Duodenal mucosa (tissue), 2 donors: Measurements from ENCODE around the gene PYROXD2.
"Not testable (repeated sequence)": the region's sequence is repeated elsewhere in the genome, so short reads cannot be mapped to it uniquely, and the experiment has no call there.

Experiments used
- H3K27ac ChIP-seq: one replicate; pipeline ENCODE4 v1.7.0; 2013; ENCODE audit warnings: low read depth, low read length
- H3K27me3 ChIP-seq, 2 donors: one replicate each; pipeline ENCODE4 v1.7.0; 2013; ENCODE audit warnings: low read length in 2 of 2, control low read depth in 1 of 2; ENCODE audit not compliant: insufficient read depth in 2 of 2, control insufficient read depth in 1 of 2
- H3K36me3 ChIP-seq, 2 donors: one replicate each; pipeline ENCODE4 v1.7.0; 2013; ENCODE audit warnings: low read length in 2 of 2, control low read depth in 1 of 2; ENCODE audit not compliant: insufficient read depth in 2 of 2, control insufficient read depth in 1 of 2
- H3K4me1 ChIP-seq, 2 donors: one replicate each; pipeline ENCODE4 v1.7.0; 2013; ENCODE audit warnings: low read length in 2 of 2, control low read depth in 1 of 2; ENCODE audit not compliant: insufficient read depth in 2 of 2, control insufficient read depth in 1 of 2
- H3K4me3 ChIP-seq, 2 donors: one replicate each; pipeline ENCODE4 v1.7.0; 2013; ENCODE audit warnings: low read length in 2 of 2, low read depth in 1 of 2
- H3K9ac ChIP-seq, 2 donors: one replicate each; pipeline ENCODE4 v1.7.0; 2013; ENCODE audit warnings: low read length in 2 of 2, low read depth in 1 of 2
- H3K9me3 ChIP-seq, 2 donors: one replicate each; pipeline ENCODE4 v1.7.0; 2013; ENCODE audit warnings: low read length in 2 of 2, control low read depth in 1 of 2; ENCODE audit not compliant: control insufficient read depth in 1 of 2

Gene PYROXD2

DNA sequence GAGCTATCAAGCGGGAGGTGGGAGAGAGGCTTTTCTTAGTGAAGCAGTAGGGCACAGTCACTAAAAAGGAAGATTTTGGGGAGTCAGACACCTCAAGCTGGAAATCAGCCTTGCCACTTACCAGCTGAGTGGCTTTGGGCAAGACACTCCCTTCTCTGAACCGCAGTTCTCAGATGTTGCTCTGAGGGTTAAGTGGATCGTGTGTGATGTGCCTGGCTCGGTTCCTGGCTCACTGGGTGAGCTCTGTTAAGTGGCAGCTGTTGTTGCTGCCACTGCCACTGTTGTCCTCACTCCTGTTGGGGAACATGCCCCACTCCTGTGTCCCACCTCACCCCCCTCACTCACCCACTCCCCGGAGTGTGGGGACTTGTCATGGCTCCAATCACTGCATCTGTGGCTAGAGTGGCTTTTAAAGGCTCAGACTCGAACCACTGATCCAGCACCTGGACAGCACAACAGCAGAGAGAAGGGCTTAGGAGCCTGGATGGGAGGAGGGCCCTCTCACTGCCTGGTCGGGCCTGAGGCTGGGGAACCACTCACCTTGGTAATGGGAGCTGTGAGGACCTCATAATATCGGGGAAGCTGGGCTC lies 20.0 kb downstream of the PYROXD2 start:
- Histone ChIP-seq H3K9ac (no peak overlapping the region), H3K36me3 (peaks cover 0 to 9% of the 10 kb centered on the region in 2 donors), H3K27ac (no peak overlapping the region)

DNA sequence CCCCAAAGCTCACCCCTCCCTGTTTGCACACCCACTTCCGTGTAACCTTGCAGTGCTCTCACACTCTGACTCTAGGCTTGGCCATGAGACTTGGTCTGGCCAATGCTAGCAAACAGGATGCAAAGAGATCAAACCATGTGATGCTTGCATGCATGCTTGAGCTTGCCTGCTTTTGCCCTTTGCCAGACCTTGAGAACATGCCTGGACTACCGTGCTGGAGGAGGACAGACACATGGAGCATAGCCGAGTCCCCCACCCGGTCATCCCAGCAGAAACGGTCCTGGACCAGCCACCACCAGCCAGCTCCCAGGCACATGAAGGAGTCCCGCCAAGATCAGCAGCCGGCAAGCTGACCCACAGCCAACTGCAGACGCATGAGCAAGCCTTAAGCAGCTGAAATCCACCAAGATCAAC lies 23.4 kb downstream of the PYROXD2 start:
- Histone ChIP-seq H3K4me3 (no peak overlapping the region), H3K4me1 (peaks cover 7 to 9% of the 10 kb centered on the region in 2 donors), H3K27ac (no peak overlapping the region), H3K9me3 (no peaks in the 10 kb centered on the region), H3K9ac (no peak overlapping the region), H3K36me3 (no peaks in the 10 kb centered on the region), H3K27me3 (no peaks in the 10 kb centered on the region)

More for the DNA sequence above, 20.0 kb downstream of the PYROXD2 start:
- Histone ChIP-seq H3K9me3 (no peaks in the 10 kb centered on the region), H3K4me3 (no peak overlapping the region), H3K4me1 (peaks cover 7 to 9% of the 10 kb centered on the region in 2 donors), H3K27me3 (no peaks in the 10 kb centered on the region)

DNA sequence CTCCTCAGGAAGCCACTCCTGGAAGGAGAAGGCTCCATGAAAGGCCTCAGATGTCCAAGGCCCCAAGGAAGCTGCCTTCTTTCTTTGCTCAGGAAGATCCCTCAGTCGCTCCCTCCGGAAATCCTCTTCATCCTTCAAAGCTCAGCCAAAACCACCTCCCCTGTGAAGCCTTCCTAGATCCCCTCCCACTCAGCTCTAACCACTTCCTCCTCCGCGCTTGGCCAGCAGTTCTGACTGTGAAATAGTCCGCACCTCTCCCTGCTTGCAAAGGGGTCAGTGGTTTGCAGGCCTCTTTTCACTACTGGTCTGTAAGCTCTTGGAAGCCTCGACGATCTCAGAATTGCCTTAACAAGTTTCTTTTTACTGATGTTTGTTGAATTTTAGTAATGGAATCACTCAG lies 23.9 kb downstream of the PYROXD2 start:
- Histone ChIP-seq H3K27ac (no peak overlapping the region), H3K9ac (no peak overlapping the region), H3K9me3 (no peaks in the 10 kb centered on the region), H3K36me3 (no peaks in the 10 kb centered on the region), H3K4me3 (peak overlapping the region in 1 of 2 donors; percentile 19), H3K4me1 (peaks cover 7 to 9% of the 10 kb centered on the region in 2 donors), H3K27me3 (no peaks in the 10 kb centered on the region)

- H3K4me1 ChIP-seq, result peaks cover 7 to 9% of the 10 kb centered on the region in 2 donors
- H3K4me3 ChIP-seq, result no peak overlapping the region
- H3K9me3 ChIP-seq, result no peaks in the 10 kb centered on the region
- no peaks in the 10 kb centered on the region for H3K36me3 ChIP-seq
- no peak overlapping the region for H3K9ac ChIP-seq
- H3K27me3 ChIP-seq, result no peaks in the 10 kb centered on the region
- no peak overlapping the region for H3K27ac ChIP-seq
Measured at GRCh38 chr10:98390406-98390805, 24.6 kb downstream of the PYROXD2 start.

DNA sequence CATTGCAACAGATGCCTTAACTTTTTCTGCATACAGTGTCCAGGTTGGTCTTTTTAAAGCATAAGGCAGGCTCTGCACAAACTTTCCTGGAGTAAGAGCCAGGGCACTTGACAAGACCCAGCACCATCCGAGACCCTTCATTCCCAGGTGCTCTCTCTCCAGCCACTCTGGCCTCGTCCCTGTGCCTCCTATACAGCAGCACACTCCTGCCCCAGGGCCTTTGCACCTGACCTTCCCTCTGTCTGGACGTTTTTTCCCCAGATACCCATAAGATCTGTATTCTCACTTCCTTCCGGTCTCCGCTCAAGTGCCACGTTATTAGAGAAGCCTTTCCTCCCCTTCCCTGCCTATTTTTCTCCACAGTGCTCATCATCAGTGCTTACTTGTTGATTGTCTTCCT lies 25.6 kb downstream of the PYROXD2 start:
- Histone ChIP-seq H3K9ac (no peak overlapping the region), H3K27ac (no peak overlapping the region), H3K4me3 (no peak overlapping the region), H3K27me3 (no peaks in the 10 kb centered on the region), H3K4me1 (peaks cover 7 to 9% of the 10 kb centered on the region in 2 donors), H3K9me3 (no peaks in the 10 kb centered on the region), H3K36me3 (no peaks in the 10 kb centered on the region)

- Histone ChIP-seq H3K27ac (no peak overlapping the region), H3K4me3 (no peak overlapping the region), H3K9ac (no peak overlapping the region), H3K9me3 (no peaks in the 10 kb centered on the region), H3K27me3 (no peaks in the 10 kb centered on the region), H3K4me1 (peaks cover 7 to 9% of the 10 kb centered on the region in 2 donors), H3K36me3 (no peaks in the 10 kb centered on the region)
Measured at GRCh38 chr10:98388101-98388655, 26.8 kb downstream of the PYROXD2 start.

- H3K4me1 ChIP-seq, result no peaks in the 10 kb centered on the region
- H3K9ac ChIP-seq, result no peak overlapping the region
- H3K36me3 ChIP-seq, result peaks cover 0 to 3% of the 10 kb centered on the region in 2 donors
- no peak overlapping the region for H3K4me3 ChIP-seq
- no peaks in the 10 kb centered on the region for H3K9me3 ChIP-seq
- no peak overlapping the region for H3K27ac ChIP-seq
- no peaks in the 10 kb centered on the region for H3K27me3 ChIP-seq
Measured at GRCh38 chr10:98384531-98385133, 30.4 kb downstream of the PYROXD2 start.

GRCh38 chr10:98383869-98384268 lies 31.1 kb downstream of the PYROXD2 start:
- Histone ChIP-seq H3K4me3 (no peak overlapping the region), H3K9me3 (no peaks in the 10 kb centered on the region), H3K27me3 (no peaks in the 10 kb centered on the region), H3K27ac (no peak overlapping the region), H3K36me3 (peaks cover 0 to 3% of the 10 kb centered on the region in 2 donors), H3K9ac (no peak overlapping the region), H3K4me1 (no peaks in the 10 kb centered on the region)

DNA sequence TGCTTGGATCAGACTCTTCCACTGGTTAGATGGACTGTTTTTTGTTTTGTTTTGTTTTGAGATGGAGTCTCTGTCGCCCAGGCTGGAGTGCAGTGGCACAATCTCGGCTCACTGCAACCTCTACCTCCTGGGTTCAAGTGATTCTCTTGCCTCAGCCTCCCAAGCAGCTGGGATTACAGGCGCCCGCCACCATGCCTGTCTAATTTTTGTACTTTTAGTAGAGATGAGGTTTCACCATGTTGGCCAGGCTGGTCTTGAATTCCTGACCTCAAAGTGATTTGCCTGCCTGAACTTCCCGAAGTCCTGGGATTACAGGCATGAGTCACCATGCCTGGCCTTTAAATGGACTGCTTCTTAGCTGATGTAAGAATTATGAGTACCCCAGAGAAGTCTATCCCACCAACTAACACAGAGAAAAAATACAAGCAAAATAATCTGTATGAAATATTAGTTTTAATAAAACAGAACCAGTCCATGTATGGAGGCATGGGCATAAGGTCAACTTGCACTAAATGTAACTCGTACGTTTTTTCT lies 31.8 kb downstream of the PYROXD2 start:
- H3K27ac ChIP-seq, H3K9ac ChIP-seq, H3K4me3 ChIP-seq, H3K4me1 ChIP-seq, H3K9me3 ChIP-seq, H3K27me3 ChIP-seq, H3K36me3 ChIP-seq: not testable (repeated sequence)

DNA sequence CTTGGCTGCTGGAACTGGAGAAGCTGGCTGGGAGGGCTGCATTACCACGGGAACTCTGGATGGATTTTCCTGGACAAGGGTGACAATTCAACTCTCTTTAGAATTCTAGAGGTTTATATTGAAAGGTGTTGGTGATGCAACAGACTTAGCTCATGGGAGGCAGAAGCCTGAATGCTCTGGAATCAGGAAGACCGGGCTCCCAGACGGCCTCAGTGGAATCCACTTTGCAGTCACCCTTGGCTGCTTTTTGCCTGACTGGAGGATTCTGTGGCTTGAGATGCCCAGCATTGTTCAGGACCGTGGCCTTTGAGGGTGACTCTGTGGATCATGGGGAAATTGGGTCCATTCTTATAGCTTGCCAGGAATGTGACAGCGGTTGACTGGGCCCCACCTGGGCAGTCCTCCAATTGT lies 32.3 kb downstream of the PYROXD2 start:
- Histone ChIP-seq H3K4me1 (no peaks in the 10 kb centered on the region), H3K27ac (no peak overlapping the region), H3K27me3 (no peaks in the 10 kb centered on the region), H3K36me3 (peaks cover 0 to 3% of the 10 kb centered on the region in 2 donors), H3K9ac (no peak overlapping the region), H3K4me3 (no peak overlapping the region), H3K9me3 (no peaks in the 10 kb centered on the region)
